IMR-90 (cell line): ENCODE results near the gene CNIH1. TPM values are rescaled to one million over a fixed set of nuclear protein-coding genes. Genes with fewer than 3 reads are reported as not detected.

Experiments
- ATAC-seq: fragments of 200-7000 bp; cut with Tn5 transposase; 2 replicates; pipeline ENCODE4 v1.9.1; 2020; ENCODE audit warnings: low read depth, mild to moderate bottlenecking, moderate library complexity
- BruUV-seq: library from RNA; stranded (reverse); fragments of 400-500 nt; replicated peaks from 2 replicates; lab custom pipeline; 2021; lab: Mats Ljungman, UMichigan
- CTCF ChIA-PET: fragments of 300-600 bp; formaldehyde crosslinking; extraction: SDS; loops from one replicate; lab custom pipeline; 2021; ENCODE audit warnings: antibody characterized with exemption; lab: Yijun Ruan, JAX
- POLR2A ChIA-PET: fragments of 300-600 bp; sonication (Branson Sonifier 250); formaldehyde crosslinking; loops from one replicate; lab custom pipeline; 2022; ENCODE audit warnings: antibody characterized with exemption; ENCODE audit not compliant: unreplicated experiment; lab: Charles Lee
- DNase-seq: peaks from one replicate; pipeline ENCODE4 v3.0.0; 2013
- H2AFZ ChIP-seq: replicated peaks from 2 replicates; pipeline ENCODE3; 2013; ENCODE audit warnings: low read length, mild to moderate bottlenecking; ENCODE audit not compliant: poor library complexity
- H2AK5ac ChIP-seq: 2 replicates; pipeline ENCODE4 v1.6.1; 2013; ENCODE audit warnings: low read depth, low read length, inconsistent platforms
- H2AK9ac ChIP-seq: replicated peaks from 2 replicates; pipeline ENCODE3; 2013; ENCODE audit warnings: mild to moderate bottlenecking, low read depth, low read length, moderate library complexity; ENCODE audit not compliant: poor library complexity
- H2BK120ac ChIP-seq: 2 replicates; pipeline ENCODE4 v1.6.1; 2013; ENCODE audit warnings: low read depth, low read length, inconsistent platforms
- H2BK15ac ChIP-seq: 3 replicates; pipeline ENCODE4 v1.6.1; 2013; ENCODE audit warnings: low read depth, low read length, inconsistent platforms
- H2BK20ac ChIP-seq: 2 replicates; pipeline ENCODE4 v1.6.1; 2013; ENCODE audit warnings: low read depth, mild to moderate bottlenecking, inconsistent platforms, low read length, moderate library complexity
- H2BK5ac ChIP-seq: 2 replicates; pipeline ENCODE4 v1.6.1; 2013; ENCODE audit warnings: mild to moderate bottlenecking, low read depth, low read length, inconsistent platforms; ENCODE audit not compliant: poor library complexity, severe bottlenecking
- H3K14ac ChIP-seq: replicated peaks from 2 replicates; pipeline ENCODE4 v1.6.1; 2013; ENCODE audit warnings: low read depth, low read length, inconsistent platforms
- H3K18ac ChIP-seq: 2 replicates; pipeline ENCODE4 v1.6.1; 2013; ENCODE audit warnings: low read depth, low read length, control low read depth
- H3K23ac ChIP-seq: 2 replicates; pipeline ENCODE4 v1.6.1; 2013; ENCODE audit warnings: low read depth, low read length, inconsistent platforms
- H3K27ac ChIP-seq: 2 replicates; pipeline ENCODE4 v1.5.1; 2013; ENCODE audit warnings: mild to moderate bottlenecking, control low read depth, low read length; ENCODE audit not compliant: insufficient read depth
- H3K27me3 ChIP-seq: 2 replicates; pipeline ENCODE4 v1.6.1; 2013; ENCODE audit warnings: low read length; ENCODE audit not compliant: control insufficient read depth, insufficient read depth
- H3K36me3 ChIP-seq: 2 replicates; pipeline ENCODE4 v1.6.1; 2013; ENCODE audit warnings: low read length, mixed read lengths; ENCODE audit not compliant: control insufficient read depth, insufficient read depth
- H3K4ac ChIP-seq: 2 replicates; pipeline ENCODE4 v1.6.1; 2013; ENCODE audit warnings: low read depth, low read length, inconsistent platforms
- H3K4me1 ChIP-seq: 2 replicates; pipeline ENCODE4 v1.6.1; 2013; ENCODE audit warnings: low read length, mixed read lengths; ENCODE audit not compliant: control insufficient read depth, insufficient read depth
- H3K4me2 ChIP-seq: 2 replicates; pipeline ENCODE4 v1.6.1; 2013; ENCODE audit warnings: low read depth, mild to moderate bottlenecking, control low read depth, low read length, moderate library complexity
- H3K4me3 ChIP-seq: 2 replicates; pipeline ENCODE4 v1.5.1; 2013; ENCODE audit warnings: low read depth, mild to moderate bottlenecking, control low read depth, low read length, moderate library complexity; ENCODE audit not compliant: insufficient read depth
- H3K56ac ChIP-seq: 2 replicates; pipeline ENCODE4 v1.6.1; 2013; ENCODE audit warnings: low read length, inconsistent platforms; ENCODE audit not compliant: insufficient read depth; ENCODE audit errors: extremely low read depth
- H3K79me1 ChIP-seq, 2 experiments: 2 replicates each; pipeline ENCODE4 v1.6.1; 2013; ENCODE audit warnings: low read length in 2 of 2, inconsistent platforms in 1 of 2, low read depth in 1 of 2
- H3K9ac ChIP-seq: 2 replicates; pipeline ENCODE4 v1.6.1; 2013; ENCODE audit warnings: low read depth, low read length, control low read depth
- H3K9me1 ChIP-seq: 2 replicates; pipeline ENCODE4 v1.6.1; 2013; ENCODE audit warnings: low read length, inconsistent platforms; ENCODE audit not compliant: insufficient read depth
- H3K9me3 ChIP-seq: 2 replicates; pipeline ENCODE4 v1.6.1; 2013; ENCODE audit warnings: low read length; ENCODE audit not compliant: control insufficient read depth, insufficient read depth
- H4K20me1 ChIP-seq: 2 replicates; pipeline ENCODE4 v1.6.1; 2013; ENCODE audit warnings: low read length, inconsistent platforms; ENCODE audit not compliant: insufficient read depth
- H4K5ac ChIP-seq: 2 replicates; pipeline ENCODE4 v1.6.1; 2013; ENCODE audit warnings: mild to moderate bottlenecking, low read depth, low read length, control low read depth
- H4K8ac ChIP-seq, 2 experiments: 2 replicates each; pipeline ENCODE4 v1.6.1; 2013; ENCODE audit warnings: low read depth in 2 of 2, low read length in 2 of 2, control low read depth in 1 of 2, inconsistent platforms in 1 of 2
- H4K91ac ChIP-seq: 2 replicates; pipeline ENCODE4 v1.6.1; 2013; ENCODE audit warnings: low read depth, low read length, inconsistent platforms; ENCODE audit not compliant: insufficient read depth
- CHD1 ChIP-seq: IDR thresholded peaks from 2 replicates; pipeline ENCODE4 v1.6.1; 2012; ENCODE audit warnings: low read depth, low read length, improper control_type of control experiment
- ELK1 ChIP-seq: fragments of 150-350 bp; IDR thresholded peaks from 2 replicates; pipeline ENCODE4 v1.6.1; 2016; ENCODE audit warnings: low read depth, mild to moderate bottlenecking, low read length, moderate library complexity, borderline replicate concordance
- POLR2A ChIP-seq: IDR thresholded peaks from 2 replicates; pipeline ENCODE4 v1.6.1; 2012; ENCODE audit warnings: mild to moderate bottlenecking, low read depth, low read length
- RAD21 ChIP-seq: IDR thresholded peaks from 2 replicates; pipeline ENCODE4 v1.6.1; 2012; ENCODE audit warnings: low read length, improper control_type of control experiment
- RCOR1 ChIP-seq: IDR thresholded peaks from 2 replicates; pipeline ENCODE4 v1.6.1; 2012; ENCODE audit warnings: mild to moderate bottlenecking, low read length, improper control_type of control experiment; ENCODE audit not compliant: insufficient replicate concordance
- SMC3 ChIP-seq: fragments of 150-350 bp; IDR thresholded peaks from 2 replicates; pipeline ENCODE4 v1.6.1; 2016; ENCODE audit warnings: low read depth, mild to moderate bottlenecking, antibody characterized with exemption, low read length, moderate library complexity
- WGBS, 2 experiments: methylation state at CpG; one replicate each; pipeline versions ENCODE4 v1.1.5 to v1.1.7; 2013; ENCODE audit warnings: missing lambda C conversion rate in 2 of 2; ENCODE audit not compliant: insufficient read length in 1 of 2; ENCODE audit errors: extremely low coverage in 2 of 2; 5-methylcytosine and 5-hydroxymethylcytosine counted together
- dilution Hi-C: fragments of 300-500 bp; cut with HindIII; formaldehyde crosslinking; loops from one replicate; pipeline ENCODE4 v1.14.3; 2018; ENCODE audit warnings: low sequenced_read_pairs; ENCODE audit not compliant: unreplicated experiment
- in situ Hi-C: fragments of 300-500 bp; cut with MboI; formaldehyde crosslinking; loops from 3 replicates; pipeline ENCODE4 v1.14.3; 2019; ENCODE audit warnings: low sequenced_read_pairs, inconsistent platforms, mixed read lengths
- intact Hi-C: fragments of 100-400 bp; cut with micrococcal nuclease; formaldehyde crosslinking; loops from 2 replicates; pipeline ENCODE4 v1.10.0; 2022
- polyA plus RNA-seq, 3 experiments: library from polyadenylated mRNA; depleted of rRNA; stranded (reverse); fragments of >200 nt; gene quantifications; 2 replicates each; pipeline ENCODE4 v1.2.3, GENCODE V29; 2012; ENCODE audit warnings: low replicate concordance in 1 of 3
- total RNA-seq: library from RNA; depleted of rRNA; stranded (reverse); fragments of >200 nt; gene quantifications from 2 replicates; pipeline ENCODE4 v1.2.3, GENCODE V29; 2012

The CNIH1 gene
- total and polyA plus RNA-seq, 2 of the 4 experiments (the other 2 are of a cell fraction): 244 to 284 TPM

- H4K91ac ChIP-seq: no peak overlapping the region
- H3K4me3 ChIP-seq: no peak overlapping the region
- 0 out of 2 replicates have a peak, but pooled peaks cover 4% of the 10 kb centered on the region for H3K9me1 ChIP-seq
- peaks cover 24 to 50% of the 10 kb centered on the region in 2 experiments for H3K79me1 ChIP-seq
- no peak overlapping the region for H2AFZ ChIP-seq
- H4K5ac ChIP-seq: no peak overlapping the region
- H3K9me3 ChIP-seq: no peaks in the 10 kb centered on the region
- no peak overlapping the region for H2AK9ac ChIP-seq
- H3K27me3 ChIP-seq: no peaks in the 10 kb centered on the region
- H2BK20ac ChIP-seq: no peak overlapping the region
- no peak overlapping the region for H3K4ac ChIP-seq
- no peak overlapping the region for H3K4me2 ChIP-seq
- H3K36me3 ChIP-seq: peaks cover 12% of the 10 kb centered on the region
- H2BK5ac ChIP-seq: no peak overlapping the region
- H3K4me1 ChIP-seq: peaks cover 3% of the 10 kb centered on the region; the same call in 1 of the 2 replicates
- H2BK120ac ChIP-seq: no peak overlapping the region
- dilution Hi-C loops (no loop called here), in situ Hi-C loops (no loop called here), intact Hi-C loops (no loop called here)
- no peak overlapping the region for H3K9ac ChIP-seq
- H4K8ac ChIP-seq: no peak overlapping the region
- ChIA-PET CTCF (no interaction called here), POLR2A (interaction anchor here (0.6 kb wide), 1 partner anchor 72 kb away, joined by 15 read pairs; no protein-coding TSS in a partner anchor)
- ATAC-seq (no peak), DNase-seq (no peak)
- H3K56ac ChIP-seq: no peak overlapping the region
- no peak overlapping the region for H3K23ac ChIP-seq
- H3K18ac ChIP-seq: no peak overlapping the region
- WGBS, 2 experiments: no CpG with 5 or more reads among the region's 8 CpGs
- no peak overlapping the region for H3K27ac ChIP-seq
- TF ChIP-seq SMC3: no peak
- no peak for TF ChIP-seq RCOR1
- no peak for TF ChIP-seq POLR2A
- TF ChIP-seq CHD1: no peak
- no peak for TF ChIP-seq ELK1
- TF ChIP-seq RAD21: no peak
- H2BK15ac ChIP-seq: no peak overlapping the region
- no TSS peak for BruUV-seq
- no peak overlapping the region for H3K14ac ChIP-seq
- H4K20me1 ChIP-seq: peaks cover 33% of the 10 kb centered on the region; the same call in 1 of the 2 replicates
- no peak overlapping the region for H2AK5ac ChIP-seq
Measured at GRCh38 chr14:54483073-54483745, 42.0 kb upstream of the CNIH1 start.
